Activated CD4-positive, alpha-beta T cell treated with anti-CD3 and anti-CD28 coated beads for 36 hours (primary cell): ENCODE results near the gene PON2. TPM values are rescaled to one million over a fixed set of nuclear protein-coding genes. Genes with fewer than 3 reads are reported as not detected.

Experiments used
- ATAC-seq: fragments of 200-7000 bp; cut with Tn5 transposase; one replicate; pipeline ENCODE4 v1.10.0; 2021; ENCODE audit warnings: mild to moderate bottlenecking, moderate library complexity
- CTCF ChIA-PET: fragments of 350-600 bp; sonication (Branson Sonifier 250); formaldehyde crosslinking; loops from one replicate; lab custom pipeline; 2021; ENCODE audit warnings: antibody characterized with exemption; lab: Charles Lee
- POLR2A ChIA-PET: fragments of 350-600 bp; sonication (Branson Sonifier 250); formaldehyde crosslinking; loops from one replicate; lab custom pipeline; 2021; ENCODE audit warnings: antibody characterized with exemption, inconsistent platforms; lab: Charles Lee
- DNase-seq: peaks from one replicate; pipeline ENCODE4 v3.0.0-alpha.2; 2020
- H3K27ac Mint-ChIP-seq: one replicate; pipeline ENCODE4 v1.8.0; 2021; ENCODE audit warnings: mixed read lengths
- H3K27me3 Mint-ChIP-seq: one replicate; pipeline ENCODE4 v1.8.0; 2021; ENCODE audit warnings: mixed read lengths
- H3K36me3 Mint-ChIP-seq: one replicate; pipeline ENCODE4 v1.8.0; 2021; ENCODE audit warnings: low read depth, mixed read lengths
- H3K4me1 Mint-ChIP-seq: one replicate; pipeline ENCODE4 v1.8.0; 2021; ENCODE audit warnings: mixed read lengths
- H3K4me3 Mint-ChIP-seq: one replicate; pipeline ENCODE4 v1.8.0; 2021; ENCODE audit warnings: mild to moderate bottlenecking, moderate library complexity, mixed read lengths
- H3K9me3 Mint-ChIP-seq: one replicate; pipeline ENCODE4 v1.8.0; 2021; ENCODE audit warnings: low read depth, mixed read lengths
- intact Hi-C, 2 experiments: fragments of 100-400 bp; cut with DNase I in 1 of 2; cut with micrococcal nuclease in 1 of 2; formaldehyde crosslinking; loops; one replicate each; pipeline versions ENCODE4 v1.14.2 to v1.15.1; 2022 to 2024; cut with DNase I, micrococcal nuclease
- total RNA-seq, 2 experiments: library from RNA; stranded (reverse); gene quantifications; one replicate each; pipeline ENCODE4 v1.2.3, GENCODE V29; 2021

PON2 gene
- total RNA-seq, 2 experiments from 2014 or later, result 4.5 to 4.9 TPM

DNA sequence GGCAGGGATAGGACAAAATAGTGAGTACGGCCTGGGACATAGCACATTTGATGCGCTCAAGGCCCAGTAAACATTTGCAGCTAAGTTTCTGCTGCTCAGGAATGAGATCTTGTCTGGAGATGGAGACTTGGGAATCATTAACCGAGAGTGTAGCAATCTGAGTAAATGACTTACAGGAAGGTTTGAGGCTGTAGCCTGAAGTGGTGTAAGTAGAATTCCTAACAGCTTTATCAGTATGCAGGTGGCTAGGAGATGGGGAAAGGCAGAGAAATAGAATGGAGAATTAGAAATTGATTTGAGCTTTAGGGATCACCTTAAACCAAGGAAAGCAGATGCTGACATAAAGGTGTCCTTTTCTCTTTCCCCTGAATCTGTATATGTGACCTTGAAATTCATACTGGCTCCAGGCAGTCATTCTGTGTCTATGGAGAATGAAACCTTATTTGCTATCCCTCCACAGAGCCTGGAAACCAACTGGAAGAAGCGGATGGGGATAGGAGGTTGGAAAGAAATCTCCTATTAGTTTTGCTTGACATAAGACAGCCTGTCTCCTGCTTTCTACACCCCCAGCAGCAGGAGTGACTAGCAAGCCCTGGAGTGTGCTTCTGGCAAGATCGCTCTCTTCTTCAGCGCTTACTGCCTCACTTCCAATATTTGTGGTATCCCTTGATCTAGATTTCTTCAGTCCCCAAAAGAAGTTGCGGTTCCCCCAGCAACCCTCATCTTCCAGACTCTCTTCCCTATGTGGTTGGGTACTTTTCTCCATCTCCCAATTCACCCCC lies 6.4 kb upstream of the PON2 start:
- DNase-seq (no peak), ATAC-seq (no peak)
- no peak overlapping the region for H3K4me3 Mint-ChIP-seq
- H3K9me3 Mint-ChIP-seq, result no peaks in the 10 kb centered on the region
- POLR2A ChIA-PET, result interaction anchor here (0.8 kb wide), 1 partner anchor 1144 kb away, joined by 3 read pairs; no protein-coding TSS in a partner anchor
- H3K36me3 Mint-ChIP-seq, result no peaks in the 10 kb centered on the region
- CTCF ChIA-PET, result no interaction called here
- H3K27me3 Mint-ChIP-seq, result no peaks in the 10 kb centered on the region
- no peak overlapping the region for H3K27ac Mint-ChIP-seq
- intact Hi-C loops, result no loop called here
- H3K4me1 Mint-ChIP-seq, result no peaks in the 10 kb centered on the region

DNA sequence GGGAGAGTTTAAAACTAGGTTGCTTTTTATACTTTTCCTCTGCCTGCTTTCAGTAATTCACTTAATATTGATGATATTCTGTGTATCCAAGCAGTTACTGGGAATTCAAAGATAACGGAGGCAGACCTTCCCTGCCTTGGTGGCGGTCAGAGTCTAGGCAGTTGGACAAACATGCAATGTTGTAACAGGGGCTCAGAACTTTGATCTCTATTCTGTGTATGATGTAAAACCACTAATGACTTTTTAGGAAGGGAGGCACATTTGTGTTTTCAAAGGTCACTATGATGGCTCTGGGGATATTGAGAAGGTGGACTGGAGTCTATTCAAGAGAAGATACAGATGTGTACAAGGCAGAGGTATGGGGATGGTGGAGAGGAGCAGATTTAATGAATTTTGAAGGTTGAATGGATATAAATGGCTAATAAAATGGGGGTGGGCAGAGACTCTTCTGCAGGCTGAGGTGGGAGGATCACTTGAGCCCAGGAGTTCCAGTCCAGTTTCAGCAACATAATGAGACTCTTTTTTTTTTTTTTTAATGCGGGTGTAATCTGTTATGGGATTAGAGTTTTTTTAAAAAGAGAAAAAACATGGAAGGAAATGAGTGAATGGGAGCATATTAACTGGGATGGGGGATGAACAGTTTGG lies 5.7 kb upstream of the PON2 start:
- ATAC-seq, result no peak
- Mint-ChIP-seq H3K9me3 (no peaks in the 10 kb centered on the region), H3K27ac (no peak overlapping the region), H3K4me1 (no peaks in the 10 kb centered on the region), H3K4me3 (no peak overlapping the region), H3K27me3 (no peaks in the 10 kb centered on the region), H3K36me3 (no peaks in the 10 kb centered on the region)
- DNase-seq, result no peak
- ChIA-PET CTCF (no interaction called here), POLR2A (no interaction called here)
- intact Hi-C loops, result no loop called here

DNA sequence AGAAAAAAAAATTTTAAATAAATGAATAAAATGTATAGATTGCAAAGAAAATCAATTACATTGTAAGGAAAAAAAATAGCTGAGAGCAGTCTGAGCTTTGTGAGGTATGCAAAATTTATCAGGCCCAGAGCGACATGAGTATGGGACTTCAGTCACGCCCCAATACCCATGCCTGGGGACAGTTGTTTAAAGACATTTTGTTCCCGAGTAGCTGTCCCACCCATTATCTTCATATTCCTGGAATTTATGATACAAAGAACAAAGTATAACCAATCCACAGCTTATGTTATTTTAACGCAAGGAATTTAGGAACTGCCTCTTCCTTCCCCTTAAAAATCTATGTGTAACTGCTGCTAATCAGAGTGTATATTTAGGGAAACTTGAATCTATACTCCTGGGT lies 1.6 kb upstream of the PON2 start:
- Mint-ChIP-seq H3K4me3 (no peak overlapping the region), H3K4me1 (peaks cover 8% of the 10 kb centered on the region), H3K36me3 (no peaks in the 10 kb centered on the region), H3K9me3 (no peaks in the 10 kb centered on the region), H3K27me3 (peaks cover 5% of the 10 kb centered on the region), H3K27ac (no peak overlapping the region)
- intact Hi-C loops, result no loop called here
- DNase-seq (no peak), ATAC-seq (no peak)
- ChIA-PET POLR2A (no interaction called here), CTCF (interaction anchor here (0.6 kb wide), 1 partner anchor 106 kb away, joined by 3 read pairs; no protein-coding TSS in a partner anchor)

DNA sequence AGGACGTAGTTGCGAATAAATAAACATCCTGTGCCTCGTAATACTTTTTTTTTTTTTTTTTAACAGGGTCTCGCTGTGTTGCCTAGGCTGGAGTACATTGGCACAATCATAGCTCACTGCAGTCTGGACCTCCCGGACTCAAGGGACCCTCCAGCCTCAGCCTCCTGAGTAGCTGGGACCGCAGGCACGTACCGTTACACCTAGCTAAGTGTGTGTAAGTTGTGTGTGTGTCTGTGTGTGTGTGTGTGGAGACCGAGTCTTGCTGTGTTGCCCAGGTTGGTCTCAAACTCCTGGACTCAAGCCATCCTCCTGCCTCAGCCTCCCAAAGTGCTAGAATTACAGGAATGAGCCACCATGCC lies 573 bp upstream of the PON2 start:
- ChIA-PET POLR2A (interaction anchor here (0.7 kb wide), 1 partner anchor 158 kb away, joined by 4 read pairs; no protein-coding TSS in a partner anchor), CTCF (interaction anchor here (0.7 to 0.8 kb wide), 2 partner anchors 111 to 850 kb away, joined by 3 read pairs; partner anchors contain the start of gene PON1)
- H3K27me3 Mint-ChIP-seq, result peaks cover 5% of the 10 kb centered on the region
- DNase-seq (no peak), ATAC-seq (no peak)
- no peaks in the 10 kb centered on the region for H3K9me3 Mint-ChIP-seq
- H3K36me3 Mint-ChIP-seq, result no peaks in the 10 kb centered on the region
- peak overlapping the region; percentile 74 for H3K4me3 Mint-ChIP-seq
- peaks cover 8% of the 10 kb centered on the region for H3K4me1 Mint-ChIP-seq
- intact Hi-C loops, result loop anchor here in 1 of 2 experiments (1.0 to 2.0 kb wide), 2 partner anchors 39 to 67 kb away; partner anchors contain the start of gene PON3
- peak overlapping the region; percentile 79 for H3K27ac Mint-ChIP-seq

DNA sequence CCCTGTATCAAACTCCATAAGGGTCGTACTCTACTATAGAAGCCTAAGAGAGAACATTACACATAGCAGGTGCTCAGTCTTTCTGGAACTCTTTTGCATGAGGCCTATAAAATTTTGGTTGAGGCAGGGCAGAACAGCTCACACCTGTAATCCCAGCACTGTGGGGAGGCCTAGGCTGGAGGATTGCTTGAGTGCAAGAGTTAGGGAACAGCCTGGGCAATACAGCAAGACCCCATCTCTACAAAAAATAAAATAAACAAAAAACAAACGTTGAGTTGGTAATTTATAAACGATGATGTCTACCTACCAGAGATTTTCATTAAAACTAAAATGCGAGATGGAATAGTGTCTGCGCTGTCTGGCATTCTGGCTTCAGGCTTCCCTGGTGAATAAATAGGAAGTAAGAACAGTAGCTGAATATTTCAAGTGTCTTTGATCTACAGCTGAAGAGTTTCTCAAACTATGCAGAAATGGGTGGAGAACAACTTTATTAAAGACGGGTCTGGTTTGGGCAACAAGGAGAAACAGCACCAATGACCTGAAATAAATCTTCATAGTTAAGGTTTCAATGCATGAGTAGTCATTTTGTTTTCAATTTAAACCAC lies 774 bp downstream of the PON2 start:
- CTCF ChIA-PET, result no interaction called here
- intact Hi-C loops, result loop anchor here in 1 of 2 experiments (2.0 kb wide), 1 partner anchor 69 kb away; no protein-coding TSS in a partner anchor
- H3K4me1 Mint-ChIP-seq, result peaks cover 8% of the 10 kb centered on the region
- POLR2A ChIA-PET, result no interaction called here
- H3K27me3 Mint-ChIP-seq, result peaks cover 5% of the 10 kb centered on the region
- H3K36me3 Mint-ChIP-seq, result no peaks in the 10 kb centered on the region
- H3K27ac Mint-ChIP-seq, result peak overlapping the region; percentile 56
- ATAC-seq, result no peak
- peak overlapping the region; percentile 74 for H3K4me3 Mint-ChIP-seq
- DNase-seq, result no peak
- no peaks in the 10 kb centered on the region for H3K9me3 Mint-ChIP-seq

DNA sequence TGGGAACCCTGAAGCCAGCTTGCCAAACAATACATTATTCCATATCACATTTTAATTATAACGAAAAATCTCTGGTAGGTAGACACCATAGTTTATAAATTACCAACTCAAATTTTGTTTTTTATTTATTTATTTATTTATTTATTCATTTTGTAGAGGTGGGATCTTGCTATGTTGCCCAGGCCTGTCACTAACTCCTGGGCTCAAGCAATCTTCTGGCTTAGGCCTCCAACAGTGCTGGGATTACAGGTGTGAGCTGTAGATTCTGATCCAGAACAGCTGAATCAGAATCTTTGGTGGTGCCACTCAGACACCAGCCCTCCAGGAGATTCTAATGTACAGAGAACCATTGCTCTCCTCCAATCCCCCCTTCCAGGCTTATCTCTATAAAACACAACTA lies 1.7 kb downstream of the PON2 start:
- CTCF ChIA-PET, result interaction anchor here (1.0 to 1.1 kb wide), 2 partner anchors 10 to 13 kb away, joined by 3 read pairs; no protein-coding TSS in a partner anchor
- Mint-ChIP-seq H3K4me1 (peaks cover 8% of the 10 kb centered on the region), H3K9me3 (no peaks in the 10 kb centered on the region), H3K27ac (no peak overlapping the region), H3K27me3 (peaks cover 5% of the 10 kb centered on the region), H3K36me3 (no peaks in the 10 kb centered on the region), H3K4me3 (no peak overlapping the region)
- no peak for ATAC-seq
- no peak for DNase-seq
- intact Hi-C loops, result no loop called here
- POLR2A ChIA-PET, result no interaction called here

DNA sequence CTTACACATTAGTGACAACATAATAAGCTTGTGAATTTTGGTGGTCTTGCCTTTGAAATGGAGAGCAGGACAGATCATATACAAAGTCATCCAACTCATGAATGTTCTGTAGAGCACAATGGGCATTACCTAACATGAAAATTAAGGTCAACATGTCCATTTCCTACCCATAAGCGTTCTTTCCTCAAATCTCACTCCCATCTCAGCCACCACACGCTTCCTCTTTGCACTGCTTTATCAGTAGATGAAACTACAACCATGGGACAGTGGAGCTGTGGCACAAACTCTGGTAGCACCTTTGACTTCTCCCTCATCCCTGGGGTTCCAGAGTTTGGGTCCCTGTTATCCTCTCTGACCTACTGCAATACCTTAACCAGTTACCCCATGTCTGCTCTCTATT lies 2.2 kb downstream of the PON2 start:
- Mint-ChIP-seq H3K27ac (no peak overlapping the region), H3K4me3 (no peak overlapping the region), H3K27me3 (peaks cover 5% of the 10 kb centered on the region), H3K36me3 (no peaks in the 10 kb centered on the region), H3K4me1 (peaks cover 8% of the 10 kb centered on the region), H3K9me3 (no peaks in the 10 kb centered on the region)
- no peak for ATAC-seq
- ChIA-PET POLR2A (no interaction called here), CTCF (interaction anchor here (1.0 to 1.1 kb wide), 2 partner anchors 9 to 14 kb away, joined by 3 read pairs; no protein-coding TSS in a partner anchor)
- no peak for DNase-seq
- intact Hi-C loops, result no loop called here

DNA sequence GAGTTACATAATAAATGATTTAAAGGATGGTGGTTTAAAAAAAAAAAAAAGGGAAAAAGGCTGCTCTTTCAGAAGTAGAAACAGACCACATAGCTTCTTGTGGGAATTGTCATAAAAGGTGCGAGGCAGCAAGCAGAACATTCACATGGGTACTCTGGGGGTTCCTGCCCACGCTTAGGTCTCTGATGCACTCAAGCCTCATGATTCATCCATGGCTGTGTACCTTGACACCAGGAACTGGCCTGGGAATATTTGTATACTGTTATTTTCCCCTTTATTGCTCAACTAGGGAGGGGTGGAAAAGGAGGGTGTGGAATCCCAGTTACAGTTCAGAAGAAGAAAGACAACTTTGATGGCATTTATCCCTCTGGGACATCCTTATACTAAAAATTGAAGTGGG lies 4.0 kb downstream of the PON2 start:
- intact Hi-C loops, result no loop called here
- no peak overlapping the region for H3K27ac Mint-ChIP-seq
- no peak for ATAC-seq
- POLR2A ChIA-PET, result no interaction called here
- no peaks in the 10 kb centered on the region for H3K9me3 Mint-ChIP-seq
- no peaks in the 10 kb centered on the region for H3K36me3 Mint-ChIP-seq
- no peak for DNase-seq
- H3K4me1 Mint-ChIP-seq, result peaks cover 8% of the 10 kb centered on the region
- CTCF ChIA-PET, result no interaction called here
- no peak overlapping the region for H3K4me3 Mint-ChIP-seq
- H3K27me3 Mint-ChIP-seq, result peaks cover 5% of the 10 kb centered on the region

DNA sequence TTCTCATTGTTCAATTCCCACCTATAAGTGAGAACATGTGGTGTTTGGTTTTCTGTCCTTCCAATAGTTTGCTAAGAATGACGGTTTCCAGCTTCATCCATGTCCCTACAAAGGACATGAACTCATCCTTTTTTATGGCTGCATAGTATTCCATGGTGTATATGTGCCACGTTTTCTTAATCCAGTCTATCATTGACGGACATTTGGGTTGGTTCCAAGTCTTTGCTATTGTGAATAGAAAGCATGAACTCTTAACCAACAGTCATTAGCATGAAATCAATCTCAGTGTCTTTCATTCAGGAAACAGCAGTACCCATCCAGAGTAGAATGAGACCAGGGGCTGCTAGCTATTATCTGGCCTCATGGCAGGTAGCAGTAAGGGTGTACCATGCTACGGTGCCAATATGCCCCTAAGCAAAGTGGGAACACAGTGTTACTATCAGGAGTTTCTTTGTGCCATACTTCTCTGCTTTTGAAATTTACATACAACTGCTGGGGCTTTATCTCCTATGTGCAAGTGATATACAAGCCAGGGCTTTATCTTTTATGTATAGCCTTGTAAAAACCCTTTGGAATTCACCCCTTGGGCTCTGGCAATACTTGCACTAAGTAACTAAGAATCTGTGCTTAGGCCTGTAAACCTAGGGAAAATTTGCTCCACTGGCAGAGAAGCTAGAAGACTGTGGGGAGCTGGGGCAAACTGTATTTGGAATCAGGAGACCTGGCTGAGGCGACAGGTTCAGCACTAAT lies 5.4 kb downstream of the PON2 start:
- Mint-ChIP-seq H3K36me3 (no peaks in the 10 kb centered on the region), H3K9me3 (no peaks in the 10 kb centered on the region)
- CTCF ChIA-PET, result interaction anchor here (0.6 kb wide), 1 partner anchor 183 kb away, joined by 5 read pairs; no protein-coding TSS in a partner anchor

DNA sequence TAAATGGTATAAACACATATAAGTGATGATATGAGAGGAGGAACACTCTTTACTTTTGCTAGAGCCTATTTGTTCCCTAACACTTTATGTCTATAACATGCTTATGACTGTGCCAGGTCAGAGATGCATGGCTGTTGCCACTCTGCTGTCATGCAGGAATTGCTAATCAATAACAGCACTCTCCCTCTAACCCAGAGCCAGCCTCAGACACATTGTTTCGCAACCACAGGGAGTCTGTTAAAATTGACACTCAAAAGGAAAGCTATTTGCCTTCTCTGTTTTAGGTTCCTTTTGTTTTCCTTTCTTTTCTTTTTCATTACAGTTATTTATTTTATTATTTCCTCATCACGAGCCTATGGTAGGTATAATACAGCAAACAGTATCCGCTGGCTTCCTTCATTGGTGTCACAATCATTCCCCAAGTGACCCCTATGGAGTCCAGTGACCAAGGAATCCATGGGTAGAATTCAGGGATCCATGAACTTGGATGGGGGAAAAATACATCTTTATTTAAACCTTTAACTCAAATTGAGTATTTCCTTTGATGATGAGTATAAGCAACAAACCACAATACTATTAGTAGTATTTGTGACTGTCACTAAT lies 6.8 kb downstream of the PON2 start:
- H3K4me1 Mint-ChIP-seq, result no peaks in the 10 kb centered on the region
- no peak for DNase-seq
- CTCF ChIA-PET, result interaction anchor here (0.6 to 0.9 kb wide), 2 partner anchors 12 to 272 kb away, joined by 3 read pairs; no protein-coding TSS in a partner anchor

More for the DNA sequence above, 5.4 kb downstream of the PON2 start:
- Mint-ChIP-seq H3K27ac (no peak overlapping the region), H3K4me1 (peaks cover 5% of the 10 kb centered on the region), H3K4me3 (no peak overlapping the region), H3K27me3 (peaks cover 3% of the 10 kb centered on the region)
- ATAC-seq (no peak), DNase-seq (no peak)
- intact Hi-C loops, result no loop called here
- POLR2A ChIA-PET, result no interaction called here

More for the DNA sequence above, 6.8 kb downstream of the PON2 start:
- H3K27me3 Mint-ChIP-seq, result no peaks in the 10 kb centered on the region
- H3K36me3 Mint-ChIP-seq, result no peaks in the 10 kb centered on the region
- POLR2A ChIA-PET, result no interaction called here
- intact Hi-C loops, result no loop called here
- no peaks in the 10 kb centered on the region for H3K9me3 Mint-ChIP-seq
- H3K4me3 Mint-ChIP-seq, result no peak overlapping the region
- H3K27ac Mint-ChIP-seq, result no peak overlapping the region
- ATAC-seq, result no peak
